HL-60 (cell line): ENCODE data around the gene MATN3.

Experiments used
- DNase-seq, 2 experiments: peaks; one replicate each; pipeline ENCODE4 v3.0.0-alpha.2; 2010 to 2020; ENCODE audit warnings: low read depth in 1 of 2, low spot score in 1 of 2
- H3K27ac ChIP-seq: fragments of 250-450 bp; sonication (Bioruptor Pico); replicated peaks from 2 replicates; pipeline ENCODE4 v1.5.1; 2020; ENCODE audit warnings: mild to moderate bottlenecking, moderate library complexity
- H3K27me3 ChIP-seq: fragments of 250-450 bp; sonication (Bioruptor Pico); 2 replicates; pipeline ENCODE4 v1.5.1; 2021; ENCODE audit warnings: mild to moderate bottlenecking, moderate library complexity; ENCODE audit not compliant: insufficient read depth, poor library complexity, severe bottlenecking
- H3K4me3 ChIP-seq: replicated peaks from 2 replicates; pipeline ENCODE4 v1.5.1; 2011; ENCODE audit warnings: mild to moderate bottlenecking, control low read depth, low read length; ENCODE audit not compliant: insufficient read depth
- GABPA ChIP-seq: IDR thresholded peaks from 2 replicates; pipeline ENCODE4 v1.6.1; 2012; ENCODE audit warnings: low read depth
- POLR2AphosphoS5 ChIP-seq: IDR thresholded peaks from 2 replicates; pipeline ENCODE4 v1.6.1; 2012; ENCODE audit warnings: low read depth
- SPI1 ChIP-seq: IDR thresholded peaks from 2 replicates; pipeline ENCODE4 v1.6.1; 2012; ENCODE audit warnings: low read depth, mild to moderate bottlenecking, borderline replicate concordance
- TF ChIP-seq, protein P1 (sequence below): IDR thresholded peaks from 2 replicates; pipeline ENCODE4 v1.6.1; 2012; ENCODE audit warnings: low read depth; ENCODE audit not compliant: insufficient replicate concordance
- TF ChIP-seq, protein P2 (sequence below): IDR thresholded peaks from one replicate; pipeline ENCODE4 v1.5.1; 2011; ENCODE audit warnings: low read length, control low read depth, inconsistent platforms; ENCODE audit not compliant: insufficient read depth

Gene MATN3

DNA sequence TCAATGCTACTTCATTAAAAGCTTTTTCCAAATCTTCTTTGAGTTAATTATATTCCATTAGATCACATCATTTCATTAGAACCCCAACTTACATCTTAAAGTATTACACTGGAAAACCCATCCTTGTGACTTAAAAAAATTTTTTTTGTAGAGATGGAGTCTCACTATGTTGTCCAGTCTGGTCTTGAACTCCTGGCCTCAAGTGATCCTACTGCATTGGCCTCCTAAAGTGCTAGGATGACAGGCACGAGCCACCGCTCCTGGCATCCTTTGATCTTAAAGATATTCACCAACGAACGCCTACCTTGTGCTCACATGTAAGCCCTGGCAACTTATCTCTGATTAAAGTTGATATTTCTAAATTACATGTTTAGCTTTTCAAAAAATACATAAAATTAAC is 32.3 kb upstream of the MATN3 start:
- Histone ChIP-seq H3K4me3 (no peak overlapping the region), H3K27me3 (no peaks in the 10 kb centered on the region), H3K27ac (no peak overlapping the region)
- DNase-seq: no peak
- TF ChIP-seq, protein P1, sequence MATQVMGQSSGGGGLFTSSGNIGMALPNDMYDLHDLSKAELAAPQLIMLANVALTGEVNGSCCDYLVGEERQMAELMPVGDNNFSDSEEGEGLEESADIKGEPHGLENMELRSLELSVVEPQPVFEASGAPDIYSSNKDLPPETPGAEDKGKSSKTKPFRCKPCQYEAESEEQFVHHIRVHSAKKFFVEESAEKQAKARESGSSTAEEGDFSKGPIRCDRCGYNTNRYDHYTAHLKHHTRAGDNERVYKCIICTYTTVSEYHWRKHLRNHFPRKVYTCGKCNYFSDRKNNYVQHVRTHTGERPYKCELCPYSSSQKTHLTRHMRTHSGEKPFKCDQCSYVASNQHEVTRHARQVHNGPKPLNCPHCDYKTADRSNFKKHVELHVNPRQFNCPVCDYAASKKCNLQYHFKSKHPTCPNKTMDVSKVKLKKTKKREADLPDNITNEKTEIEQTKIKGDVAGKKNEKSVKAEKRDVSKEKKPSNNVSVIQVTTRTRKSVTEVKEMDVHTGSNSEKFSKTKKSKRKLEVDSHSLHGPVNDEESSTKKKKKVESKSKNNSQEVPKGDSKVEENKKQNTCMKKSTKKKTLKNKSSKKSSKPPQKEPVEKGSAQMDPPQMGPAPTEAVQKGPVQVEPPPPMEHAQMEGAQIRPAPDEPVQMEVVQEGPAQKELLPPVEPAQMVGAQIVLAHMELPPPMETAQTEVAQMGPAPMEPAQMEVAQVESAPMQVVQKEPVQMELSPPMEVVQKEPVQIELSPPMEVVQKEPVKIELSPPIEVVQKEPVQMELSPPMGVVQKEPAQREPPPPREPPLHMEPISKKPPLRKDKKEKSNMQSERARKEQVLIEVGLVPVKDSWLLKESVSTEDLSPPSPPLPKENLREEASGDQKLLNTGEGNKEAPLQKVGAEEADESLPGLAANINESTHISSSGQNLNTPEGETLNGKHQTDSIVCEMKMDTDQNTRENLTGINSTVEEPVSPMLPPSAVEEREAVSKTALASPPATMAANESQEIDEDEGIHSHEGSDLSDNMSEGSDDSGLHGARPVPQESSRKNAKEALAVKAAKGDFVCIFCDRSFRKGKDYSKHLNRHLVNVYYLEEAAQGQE: no peak
- no peak for TF ChIP-seq SPI1

DNA sequence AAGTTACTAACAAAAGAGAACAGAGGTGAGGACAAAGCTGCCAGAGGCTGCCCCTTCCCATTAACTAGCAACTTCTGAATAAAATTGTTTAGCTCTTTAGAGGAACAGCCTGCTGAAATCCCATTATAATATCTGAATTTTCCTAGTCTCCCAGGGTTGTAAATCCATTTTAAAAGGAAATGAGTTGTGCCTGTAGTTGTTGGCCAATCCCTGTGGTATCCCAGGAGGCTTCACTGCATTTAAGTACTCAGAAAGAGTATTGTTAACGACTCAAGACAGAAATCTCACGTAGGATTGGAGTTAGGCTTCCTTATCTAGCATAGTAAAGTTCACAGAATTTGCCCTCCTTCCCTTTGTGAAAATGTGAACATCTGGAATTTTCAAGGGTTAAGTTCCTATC is 30.1 kb upstream of the MATN3 start:
- TF ChIP-seq, protein P1: no peak
- TF ChIP-seq, protein P2, sequence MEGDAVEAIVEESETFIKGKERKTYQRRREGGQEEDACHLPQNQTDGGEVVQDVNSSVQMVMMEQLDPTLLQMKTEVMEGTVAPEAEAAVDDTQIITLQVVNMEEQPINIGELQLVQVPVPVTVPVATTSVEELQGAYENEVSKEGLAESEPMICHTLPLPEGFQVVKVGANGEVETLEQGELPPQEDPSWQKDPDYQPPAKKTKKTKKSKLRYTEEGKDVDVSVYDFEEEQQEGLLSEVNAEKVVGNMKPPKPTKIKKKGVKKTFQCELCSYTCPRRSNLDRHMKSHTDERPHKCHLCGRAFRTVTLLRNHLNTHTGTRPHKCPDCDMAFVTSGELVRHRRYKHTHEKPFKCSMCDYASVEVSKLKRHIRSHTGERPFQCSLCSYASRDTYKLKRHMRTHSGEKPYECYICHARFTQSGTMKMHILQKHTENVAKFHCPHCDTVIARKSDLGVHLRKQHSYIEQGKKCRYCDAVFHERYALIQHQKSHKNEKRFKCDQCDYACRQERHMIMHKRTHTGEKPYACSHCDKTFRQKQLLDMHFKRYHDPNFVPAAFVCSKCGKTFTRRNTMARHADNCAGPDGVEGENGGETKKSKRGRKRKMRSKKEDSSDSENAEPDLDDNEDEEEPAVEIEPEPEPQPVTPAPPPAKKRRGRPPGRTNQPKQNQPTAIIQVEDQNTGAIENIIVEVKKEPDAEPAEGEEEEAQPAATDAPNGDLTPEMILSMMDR: no peak
- TF ChIP-seq SPI1 (no peak), GABPA (no peak), POLR2AphosphoS5 (no peak)
- Histone ChIP-seq H3K4me3 (no peak overlapping the region), H3K27ac (no peak overlapping the region), H3K27me3 (no peaks in the 10 kb centered on the region)
- no peak for DNase-seq

DNA sequence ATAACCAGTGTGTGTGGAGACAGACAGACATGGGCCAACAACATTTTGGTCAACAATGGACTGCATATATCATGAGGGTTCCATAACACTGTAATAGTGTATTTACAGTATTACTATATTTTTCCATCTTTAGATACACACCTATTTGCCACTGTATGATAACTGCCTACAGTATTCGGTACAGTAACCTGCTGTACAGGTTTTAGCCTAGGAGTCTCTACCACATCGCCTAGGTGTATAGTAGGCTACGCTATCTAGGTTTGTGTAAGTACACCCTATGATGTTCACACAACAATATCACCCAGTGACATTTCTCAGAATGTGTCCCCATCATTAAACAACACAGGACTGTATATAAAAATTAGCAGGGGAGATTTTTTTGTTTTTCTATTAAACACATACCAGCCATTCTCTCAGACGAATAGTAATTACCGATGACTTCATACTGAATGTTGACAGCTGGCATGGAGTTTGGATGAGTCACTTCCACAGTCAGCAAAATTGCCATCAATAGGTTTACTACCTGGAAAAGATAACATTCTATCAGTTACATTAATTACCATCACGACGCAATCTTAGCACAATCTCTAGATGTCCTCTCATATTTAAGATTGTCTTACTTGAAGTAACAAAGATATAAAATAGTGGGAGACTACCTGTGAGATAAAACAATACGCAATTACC is 28.2 kb upstream of the MATN3 start:
- no peak for DNase-seq
- H3K27ac ChIP-seq: no peak overlapping the region
- TF ChIP-seq POLR2AphosphoS5: no peak
- TF ChIP-seq GABPA: no peak
- TF ChIP-seq, protein P1: no peak
- TF ChIP-seq, protein P2: no peak
- no peak for TF ChIP-seq SPI1
- H3K27me3 ChIP-seq: no peaks in the 10 kb centered on the region
- H3K4me3 ChIP-seq: no peak overlapping the region
